ENCODE measurements around the gene HJURP. TPM values are rescaled to one million over a fixed set of nuclear protein-coding genes. Genes with fewer than 3 reads are reported as not detected.

HJURP gene
- polyA plus RNA-seq, 4 donors: 0.81 to 10.7 (median 5.9) TPM

DNA sequence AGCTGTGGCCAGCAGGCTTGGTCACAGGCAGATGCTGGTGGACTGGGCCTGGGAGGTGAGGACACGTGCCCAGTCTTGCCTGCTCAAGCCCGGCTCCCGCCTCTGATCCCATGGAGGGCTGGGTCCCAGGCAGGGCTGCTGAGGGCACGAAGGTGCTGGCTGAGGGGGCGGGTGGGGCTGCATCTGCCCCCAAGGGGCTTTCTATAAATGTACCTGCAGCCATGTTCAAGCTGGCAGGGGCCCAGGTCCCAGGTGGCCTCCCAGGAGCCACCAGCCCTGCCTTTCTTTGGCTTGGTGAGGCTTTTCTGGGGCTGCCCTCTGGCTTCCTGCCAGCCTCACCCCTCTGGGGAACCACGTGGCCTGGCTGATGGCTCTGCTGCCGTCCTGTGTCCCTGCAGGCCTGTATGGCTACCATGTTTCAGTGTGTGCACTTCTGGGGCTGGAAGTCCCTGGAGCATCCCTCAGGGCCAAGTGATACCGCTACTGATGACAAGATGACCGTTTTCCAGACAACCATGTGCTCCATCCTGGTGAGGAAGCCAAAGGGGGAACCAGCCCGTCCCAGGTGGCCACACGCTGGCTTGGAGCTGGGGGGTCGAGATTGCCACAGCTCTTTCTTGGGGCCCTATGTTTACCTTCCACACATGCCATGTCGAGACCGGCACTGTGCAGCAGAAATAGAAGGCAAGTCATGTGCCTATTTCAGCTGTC lies 23.2 kb downstream of the HJURP start:
- FAIRE-seq (no peak), DNase-seq (no peak)
- no peak overlapping the region for H3K4me3 ChIP-seq (ENCODE audit: low read depth in 1 of 3, low read length in 3 of 3)
- WGBS, 3 donors: 69 to 81% (median 81%) methylated on average over 13 to 14 of the region's 14 CpGs
- H3K27ac ChIP-seq (ENCODE audit: low read depth in 1 of 3, low read length in 2 of 3): no peak overlapping the region
- no peaks in the 10 kb centered on the region for H3K9me3 ChIP-seq (ENCODE audit: control insufficient read depth in 2 of 2, insufficient read depth in 1 of 2, low read depth in 1 of 2, low read length in 1 of 2)
- H3K4me1 ChIP-seq (ENCODE audit: control insufficient read depth in 3 of 3, insufficient read depth in 2 of 3, low read depth in 1 of 3, low read length in 2 of 3): peaks cover 0 to 4% (median 0%) of the 10 kb centered on the region in 3 donors
- H3K27me3 ChIP-seq (ENCODE audit: control insufficient read depth in 3 of 3, insufficient read depth in 3 of 3, low read length in 3 of 3): no peaks in the 10 kb centered on the region
- H3K36me3 ChIP-seq (ENCODE audit: control insufficient read depth in 3 of 3, insufficient read depth in 2 of 3, low read depth in 1 of 3, low read length in 3 of 3): peaks cover 0 to 17% (median 0%) of the 10 kb centered on the region in 3 donors

DNA sequence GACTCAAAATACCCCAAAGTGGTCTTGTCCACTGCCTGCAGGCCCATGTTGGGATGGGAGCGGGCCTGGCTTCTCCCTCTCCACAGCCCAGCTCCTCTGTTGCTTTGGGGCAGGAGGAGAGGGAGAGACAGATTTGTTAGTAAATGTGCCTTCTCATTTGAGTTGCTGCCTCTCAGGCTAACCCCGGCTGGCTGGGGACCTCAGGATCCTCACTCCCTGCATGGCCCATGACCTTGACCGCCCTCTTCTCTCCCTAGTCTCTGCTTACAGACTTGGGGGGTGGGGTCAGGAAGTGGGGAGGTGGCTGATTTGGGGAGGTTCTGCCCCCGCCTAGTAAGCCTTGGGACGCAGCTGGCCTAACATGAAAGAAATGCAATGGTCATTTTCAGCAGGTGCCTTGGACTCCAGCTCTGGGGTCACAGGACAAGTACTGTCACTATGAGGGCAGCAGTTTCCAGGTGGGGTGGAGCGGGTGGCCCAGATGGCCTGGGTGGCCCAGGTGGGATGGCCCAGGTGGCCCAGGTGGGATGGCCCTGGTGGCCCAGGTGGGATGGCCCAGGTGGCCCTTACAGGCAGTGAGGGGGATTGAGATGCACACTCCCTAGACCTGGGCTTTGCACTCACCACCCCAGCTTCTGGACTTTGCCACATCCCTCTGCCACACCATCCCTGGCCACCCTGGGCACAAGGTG lies 24.1 kb downstream of the HJURP start:
- 92 to 94% (median 94%) methylated on average over 6 of the region's 6 CpGs for WGBS, 3 donors
- peaks cover 0 to 4% (median 0%) of the 10 kb centered on the region in 3 donors for H3K4me1 ChIP-seq (ENCODE audit: control insufficient read depth in 3 of 3, insufficient read depth in 2 of 3, low read depth in 1 of 3, low read length in 2 of 3)
- H3K27me3 ChIP-seq (ENCODE audit: control insufficient read depth in 3 of 3, insufficient read depth in 3 of 3, low read length in 3 of 3): no peaks in the 10 kb centered on the region
- peaks cover 0 to 9% (median 0%) of the 10 kb centered on the region in 3 donors for H3K36me3 ChIP-seq (ENCODE audit: control insufficient read depth in 3 of 3, insufficient read depth in 2 of 3, low read depth in 1 of 3, low read length in 3 of 3)
- no peak overlapping the region for H3K4me3 ChIP-seq (ENCODE audit: low read depth in 1 of 3, low read length in 3 of 3)
- H3K27ac ChIP-seq (ENCODE audit: low read depth in 1 of 3, low read length in 2 of 3): no peak overlapping the region
- FAIRE-seq (no peak), DNase-seq (no peak)
- no peaks in the 10 kb centered on the region for H3K9me3 ChIP-seq (ENCODE audit: control insufficient read depth in 2 of 2, insufficient read depth in 1 of 2, low read depth in 1 of 2, low read length in 1 of 2)

DNA sequence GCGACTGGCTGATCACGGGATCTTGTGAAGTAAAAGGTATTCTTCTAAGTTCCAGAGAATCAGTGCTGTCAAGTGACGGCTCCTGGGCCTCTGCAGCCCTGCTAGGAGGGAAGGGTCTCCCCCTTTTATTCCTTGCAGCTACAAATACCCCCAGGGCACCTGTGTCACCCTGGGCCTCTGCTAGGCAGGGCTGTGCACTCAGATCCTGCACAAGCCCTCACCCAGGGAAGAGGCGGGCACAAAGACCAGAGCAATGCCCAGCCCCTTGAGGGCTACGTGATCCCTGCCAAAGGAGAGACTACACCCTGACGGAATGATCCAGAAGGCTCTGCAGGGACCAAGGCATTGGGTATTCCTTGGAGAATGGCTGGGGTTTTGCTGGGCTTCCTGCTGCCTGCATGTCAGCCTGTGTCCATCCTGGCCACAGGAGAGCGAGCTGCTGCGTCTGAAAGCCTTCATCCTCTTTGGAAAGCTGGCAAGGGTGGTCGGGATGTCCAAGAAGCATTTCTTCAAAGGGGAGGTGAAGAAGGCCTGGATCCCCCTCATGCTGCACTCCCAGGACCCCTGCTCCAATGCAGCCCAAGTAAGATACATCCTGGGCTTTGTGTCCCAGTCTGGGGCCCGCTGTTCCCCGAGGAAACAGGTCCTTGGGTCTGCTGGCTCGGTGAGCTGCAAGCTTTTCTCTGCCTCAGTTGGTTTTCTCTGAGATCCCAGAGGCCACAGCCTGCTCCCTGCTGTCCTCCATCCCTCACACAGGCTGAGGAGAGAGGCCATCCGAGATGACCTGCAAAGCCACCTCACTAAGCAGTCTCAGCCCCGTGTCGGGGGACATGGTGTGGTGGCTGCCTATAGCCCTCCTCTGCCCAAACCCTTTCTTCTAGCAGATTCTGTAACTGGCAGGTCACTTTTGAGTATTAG lies 24.9 kb downstream of the HJURP start:
- 81 to 89% (median 86%) methylated on average over 15 of the region's 15 CpGs for WGBS, 3 donors
- H3K4me3 ChIP-seq (ENCODE audit: low read depth in 1 of 3, low read length in 3 of 3): no peak overlapping the region
- no peak for DNase-seq
- H3K9me3 ChIP-seq (ENCODE audit: control insufficient read depth in 2 of 2, insufficient read depth in 1 of 2, low read depth in 1 of 2, low read length in 1 of 2): no peaks in the 10 kb centered on the region
- H3K36me3 ChIP-seq (ENCODE audit: control insufficient read depth in 3 of 3, insufficient read depth in 2 of 3, low read depth in 1 of 3, low read length in 3 of 3): peaks cover 0 to 5% (median 0%) of the 10 kb centered on the region in 3 donors
- H3K27me3 ChIP-seq (ENCODE audit: control insufficient read depth in 3 of 3, insufficient read depth in 3 of 3, low read length in 3 of 3): no peaks in the 10 kb centered on the region
- H3K4me1 ChIP-seq (ENCODE audit: control insufficient read depth in 3 of 3, insufficient read depth in 2 of 3, low read depth in 1 of 3, low read length in 2 of 3): peaks cover 0 to 4% (median 0%) of the 10 kb centered on the region in 3 donors
- no peak overlapping the region for H3K27ac ChIP-seq (ENCODE audit: low read depth in 1 of 3, low read length in 2 of 3)
- no peak for FAIRE-seq

DNA sequence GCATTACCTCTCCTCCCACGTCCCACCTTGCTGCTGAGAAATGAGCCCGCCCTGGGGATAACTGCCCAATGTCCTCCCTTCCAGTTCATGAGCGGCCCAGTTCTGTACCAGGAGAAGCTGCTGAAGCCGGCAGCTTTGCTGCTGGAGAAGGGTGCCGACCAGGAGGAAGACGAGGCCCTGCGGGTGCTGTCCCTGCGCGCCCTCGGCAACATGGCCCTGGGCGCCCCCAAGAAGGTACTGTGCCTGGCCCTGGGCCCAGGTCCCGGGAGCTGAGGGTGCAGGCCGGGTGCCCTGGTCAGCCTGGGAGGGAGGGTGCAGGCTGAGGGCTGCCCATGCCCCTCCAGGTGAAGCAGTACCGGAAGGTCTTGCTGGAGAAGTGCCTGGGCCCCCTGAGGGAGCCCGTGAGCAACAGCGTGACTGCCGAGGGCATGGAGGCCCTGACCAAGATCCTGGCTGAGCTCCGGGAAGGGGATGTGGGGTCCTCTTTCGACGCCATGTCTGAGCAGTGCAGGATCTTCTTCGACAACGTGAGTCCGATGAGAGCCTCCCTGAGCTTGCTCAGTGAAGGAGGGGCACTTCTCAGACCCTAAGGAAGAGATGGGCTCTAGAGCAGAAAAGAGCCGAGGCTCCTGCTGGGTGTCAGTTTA lies 25.7 kb downstream of the HJURP start:
- FAIRE-seq: no peak
- H3K9me3 ChIP-seq (ENCODE audit: control insufficient read depth in 2 of 2, insufficient read depth in 1 of 2, low read depth in 1 of 2, low read length in 1 of 2): no peaks in the 10 kb centered on the region
- WGBS, 3 donors: 86 to 91% (median 90%) methylated on average over 24 of the region's 24 CpGs

DNA sequence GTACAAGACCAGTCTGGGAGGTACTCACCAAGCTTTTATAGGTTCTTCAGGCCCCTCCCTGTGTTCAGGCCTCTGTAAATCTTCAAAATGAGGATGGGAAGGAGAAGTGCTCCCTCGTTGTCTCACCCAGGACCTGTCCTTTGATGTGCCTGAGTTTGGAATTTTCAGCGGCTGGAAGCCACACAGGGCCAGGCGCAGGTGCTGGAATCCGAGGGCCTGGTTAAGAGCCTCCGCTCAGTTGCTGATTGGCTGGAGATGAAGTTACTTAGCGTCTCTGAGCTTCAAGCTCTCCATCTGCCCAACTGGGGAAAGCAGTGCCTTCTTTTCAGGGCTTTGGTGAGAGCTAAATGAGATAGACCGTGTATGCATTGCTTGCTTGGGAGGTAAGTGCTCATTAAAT lies 30.0 kb downstream of the HJURP start:
- Histone ChIP-seq H3K9me3 (ENCODE audit: control insufficient read depth in 2 of 2, insufficient read depth in 1 of 2, low read depth in 1 of 2, low read length in 1 of 2) (no peaks in the 10 kb centered on the region), H3K4me3 (ENCODE audit: low read depth in 1 of 3, low read length in 3 of 3) (no peak overlapping the region), H3K4me1 (ENCODE audit: control insufficient read depth in 3 of 3, insufficient read depth in 2 of 3, low read depth in 1 of 3, low read length in 2 of 3) (peaks cover 0 to 4% (median 0%) of the 10 kb centered on the region in 3 donors), H3K27me3 (ENCODE audit: control insufficient read depth in 3 of 3, insufficient read depth in 3 of 3, low read length in 3 of 3) (no peaks in the 10 kb centered on the region), H3K27ac (ENCODE audit: low read depth in 1 of 3, low read length in 2 of 3) (no peak overlapping the region), H3K36me3 (ENCODE audit: control insufficient read depth in 3 of 3, insufficient read depth in 2 of 3, low read depth in 1 of 3, low read length in 3 of 3) (no peaks in the 10 kb centered on the region)
- 75 to 92% (median 84%) methylated on average over 7 of the region's 7 CpGs for WGBS, 3 donors
- no peak for FAIRE-seq
- DNase-seq: no peak

More for the DNA sequence above, 25.7 kb downstream of the HJURP start:
- Histone ChIP-seq H3K4me1 (ENCODE audit: control insufficient read depth in 3 of 3, insufficient read depth in 2 of 3, low read depth in 1 of 3, low read length in 2 of 3) (peaks cover 0 to 4% (median 0%) of the 10 kb centered on the region in 3 donors), H3K4me3 (ENCODE audit: low read depth in 1 of 3, low read length in 3 of 3) (no peak overlapping the region), H3K27me3 (ENCODE audit: control insufficient read depth in 3 of 3, insufficient read depth in 3 of 3, low read length in 3 of 3) (no peaks in the 10 kb centered on the region), H3K36me3 (ENCODE audit: control insufficient read depth in 3 of 3, insufficient read depth in 2 of 3, low read depth in 1 of 3, low read length in 3 of 3) (peaks cover 0 to 2% (median 0%) of the 10 kb centered on the region in 3 donors), H3K27ac (ENCODE audit: low read depth in 1 of 3, low read length in 2 of 3) (no peak overlapping the region)
- DNase-seq: no peak

DNA sequence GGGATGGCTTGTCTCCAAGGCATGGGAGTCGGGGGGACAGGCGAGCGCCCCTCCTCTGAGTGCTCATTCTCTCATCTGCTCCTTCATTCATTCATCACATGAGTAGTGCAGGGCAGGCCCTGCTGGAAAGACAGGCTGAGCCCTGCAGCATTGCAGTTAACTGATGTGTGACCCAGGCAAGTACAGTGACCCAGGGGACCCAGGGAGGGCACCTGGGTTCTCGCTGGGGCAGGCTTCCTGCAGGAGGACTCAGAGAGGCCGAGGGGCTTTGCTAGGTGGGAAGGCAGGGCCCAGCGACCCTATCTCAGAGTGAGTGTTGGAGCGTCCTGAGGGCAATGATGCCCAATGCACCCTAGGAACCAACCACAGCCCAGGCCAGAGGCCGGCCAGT lies 30.6 kb downstream of the HJURP start:
- WGBS, 3 donors: 81 to 90% (median 89%) methylated on average over 8 of the region's 8 CpGs
- no peaks in the 10 kb centered on the region for H3K9me3 ChIP-seq (ENCODE audit: control insufficient read depth in 2 of 2, insufficient read depth in 1 of 2, low read depth in 1 of 2, low read length in 1 of 2)
- FAIRE-seq: no peak

DNA sequence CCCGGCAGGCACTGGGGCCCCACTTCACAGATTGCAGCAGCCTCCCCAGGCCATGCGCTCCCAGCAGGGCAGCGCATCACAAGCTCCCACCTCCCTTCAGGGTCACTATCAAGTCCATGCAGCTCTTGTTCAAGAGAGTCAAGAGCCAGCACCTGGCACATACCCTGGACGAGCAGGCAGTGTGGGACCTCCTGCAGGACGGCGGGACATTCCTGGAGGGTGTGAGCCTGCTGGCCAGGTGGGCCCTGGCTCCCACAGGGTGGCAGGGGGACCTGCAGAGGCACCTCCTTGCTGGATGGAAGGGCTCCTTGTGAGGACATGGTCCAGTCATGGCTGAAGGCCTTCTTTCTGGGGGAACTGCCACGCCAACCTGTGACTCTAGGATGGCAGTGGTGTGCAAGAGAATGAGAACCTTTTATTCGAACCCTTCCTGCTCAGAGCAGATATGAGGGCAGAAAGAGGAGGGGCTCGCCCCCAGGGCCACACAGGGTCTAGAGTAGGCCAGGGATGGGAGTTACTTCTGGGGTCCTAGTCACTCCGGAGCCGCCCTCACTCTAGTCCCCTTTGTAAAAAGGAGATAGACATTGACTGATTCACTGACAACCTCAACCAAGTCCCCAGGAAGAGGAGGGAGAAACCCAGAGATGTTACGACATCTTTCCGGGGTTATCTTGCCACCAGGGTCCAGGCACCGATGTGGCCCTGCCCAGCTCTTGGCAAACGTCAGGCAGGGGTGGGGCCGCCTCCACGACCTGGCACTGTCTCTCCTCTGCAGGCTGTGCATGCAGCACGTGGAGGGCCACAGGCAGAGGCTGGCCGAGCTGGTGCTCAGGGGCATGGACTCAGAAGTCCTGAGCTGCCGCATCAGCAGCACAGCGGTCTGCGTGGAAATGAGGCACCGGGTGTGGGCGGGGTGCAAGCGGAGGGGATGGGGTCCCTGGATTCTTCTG lies 31.3 kb downstream of the HJURP start:
- peak; percentile 9 to 86 for DNase-seq
- FAIRE-seq: no peak
- peaks cover 0 to 7% (median 4%) of the 10 kb centered on the region in 3 donors for H3K4me1 ChIP-seq (ENCODE audit: control insufficient read depth in 3 of 3, insufficient read depth in 2 of 3, low read depth in 1 of 3, low read length in 2 of 3)
- no peaks in the 10 kb centered on the region for H3K9me3 ChIP-seq (ENCODE audit: control insufficient read depth in 2 of 2, insufficient read depth in 1 of 2, low read depth in 1 of 2, low read length in 1 of 2)
- WGBS, 3 donors: 56 to 76% (median 64%) methylated on average over 25 of the region's 25 CpGs
- H3K4me3 ChIP-seq (ENCODE audit: low read depth in 1 of 3, low read length in 3 of 3): no peak overlapping the region
- H3K27ac ChIP-seq (ENCODE audit: low read depth in 1 of 3, low read length in 2 of 3): peak overlapping the region in 1 of 3 donors; percentile 1
- H3K27me3 ChIP-seq (ENCODE audit: control insufficient read depth in 3 of 3, insufficient read depth in 3 of 3, low read length in 3 of 3): no peaks in the 10 kb centered on the region
- no peaks in the 10 kb centered on the region for H3K36me3 ChIP-seq (ENCODE audit: control insufficient read depth in 3 of 3, insufficient read depth in 2 of 3, low read depth in 1 of 3, low read length in 3 of 3)

More for the DNA sequence above, 30.6 kb downstream of the HJURP start:
- Histone ChIP-seq H3K36me3 (ENCODE audit: control insufficient read depth in 3 of 3, insufficient read depth in 2 of 3, low read depth in 1 of 3, low read length in 3 of 3) (no peaks in the 10 kb centered on the region), H3K27me3 (ENCODE audit: control insufficient read depth in 3 of 3, insufficient read depth in 3 of 3, low read length in 3 of 3) (no peaks in the 10 kb centered on the region), H3K4me3 (ENCODE audit: low read depth in 1 of 3, low read length in 3 of 3) (no peak overlapping the region), H3K27ac (ENCODE audit: low read depth in 1 of 3, low read length in 2 of 3) (no peak overlapping the region), H3K4me1 (ENCODE audit: control insufficient read depth in 3 of 3, insufficient read depth in 2 of 3, low read depth in 1 of 3, low read length in 2 of 3) (peaks cover 0 to 4% (median 0%) of the 10 kb centered on the region in 3 donors)
- DNase-seq: no peak
